ENCODE results near the gene ACTA1.
"Not testable (repeated sequence)": the region's sequence is repeated elsewhere in the genome, so short reads cannot be mapped to it uniquely, and the experiment has no call there.

ACTA1 gene

DNA sequence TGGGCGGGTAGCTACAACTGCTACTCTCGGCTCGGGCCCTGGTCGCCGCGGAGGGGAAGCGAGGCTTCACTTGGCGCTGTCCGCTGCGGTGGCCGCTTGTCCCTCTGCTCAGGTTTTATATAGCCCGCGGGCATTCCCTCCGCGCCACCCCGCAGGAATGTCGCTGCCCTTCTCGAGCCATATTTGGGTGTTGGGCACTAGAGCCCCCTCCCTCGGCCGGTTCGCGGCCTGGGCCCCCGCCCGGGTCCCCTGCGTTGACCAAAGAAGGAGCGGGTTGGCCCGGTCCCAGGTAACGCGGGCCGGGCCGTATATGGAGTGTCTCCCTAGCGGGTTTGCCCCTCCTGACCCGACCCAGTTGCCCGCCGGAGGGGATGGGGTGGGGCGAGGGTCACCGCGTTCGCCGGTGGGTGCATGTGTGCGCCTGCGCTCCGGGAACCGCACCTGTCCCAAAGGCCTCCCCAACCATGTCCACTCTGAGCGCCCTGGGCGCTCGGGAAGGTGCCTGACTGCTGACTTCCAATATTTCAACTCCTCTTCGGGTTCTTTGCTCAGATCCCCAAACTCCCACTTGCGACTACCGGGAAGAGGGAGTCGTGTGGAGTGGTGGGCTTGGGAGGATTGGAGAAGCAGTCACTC is at the start of gene ACTA1:
ACTA1 (minus strand) TSS at position 90 of the 636 bp plus-strand sequence. CDS start 979 bp downstream, outside the sequence.
- DNase-seq (ENCODE audit: low read depth in 2 of 2): no peak

DNA sequence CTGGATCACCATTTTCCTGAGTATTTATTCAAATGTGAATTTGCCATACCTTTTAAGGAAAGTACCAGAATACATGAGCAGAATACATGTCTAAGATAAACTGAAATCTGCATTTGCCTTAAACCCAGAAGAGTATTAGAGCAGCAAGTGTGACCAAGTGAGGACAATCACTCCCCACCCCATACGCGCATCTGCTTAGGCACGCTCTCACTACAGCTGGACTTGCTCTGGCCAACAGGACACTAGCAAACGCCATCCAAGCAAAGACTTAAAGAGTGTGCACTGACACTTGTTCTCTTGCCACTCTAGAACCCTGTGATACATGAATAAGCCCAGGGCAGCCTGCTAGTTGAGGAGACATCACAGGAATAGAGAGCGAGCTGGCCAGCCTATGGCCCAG is 48.6 kb upstream of the ACTA1 start:
- DNase-seq (ENCODE audit: low read depth in 2 of 2): no peak

DNA sequence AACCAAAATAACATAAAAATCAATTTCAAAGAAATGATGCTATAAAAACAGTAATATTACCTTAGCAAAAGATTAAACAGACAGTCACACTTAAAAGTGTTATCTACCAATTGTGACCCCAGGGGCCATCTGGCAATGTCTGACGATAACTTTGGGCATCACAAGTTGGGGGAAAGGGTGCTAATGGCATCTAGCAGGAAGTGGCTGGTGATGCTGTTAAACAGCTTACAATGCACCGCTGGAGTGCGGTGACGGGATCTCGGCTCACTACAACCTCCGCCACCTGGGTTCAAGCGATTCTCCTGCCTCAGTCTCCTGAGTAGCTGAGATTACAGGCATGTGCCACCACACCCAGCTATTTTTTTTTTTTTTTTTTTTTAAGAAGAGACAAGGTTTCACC is 46.6 kb upstream of the ACTA1 start:
- DNase-seq (ENCODE audit: low read depth in 2 of 2): no peak

DNA sequence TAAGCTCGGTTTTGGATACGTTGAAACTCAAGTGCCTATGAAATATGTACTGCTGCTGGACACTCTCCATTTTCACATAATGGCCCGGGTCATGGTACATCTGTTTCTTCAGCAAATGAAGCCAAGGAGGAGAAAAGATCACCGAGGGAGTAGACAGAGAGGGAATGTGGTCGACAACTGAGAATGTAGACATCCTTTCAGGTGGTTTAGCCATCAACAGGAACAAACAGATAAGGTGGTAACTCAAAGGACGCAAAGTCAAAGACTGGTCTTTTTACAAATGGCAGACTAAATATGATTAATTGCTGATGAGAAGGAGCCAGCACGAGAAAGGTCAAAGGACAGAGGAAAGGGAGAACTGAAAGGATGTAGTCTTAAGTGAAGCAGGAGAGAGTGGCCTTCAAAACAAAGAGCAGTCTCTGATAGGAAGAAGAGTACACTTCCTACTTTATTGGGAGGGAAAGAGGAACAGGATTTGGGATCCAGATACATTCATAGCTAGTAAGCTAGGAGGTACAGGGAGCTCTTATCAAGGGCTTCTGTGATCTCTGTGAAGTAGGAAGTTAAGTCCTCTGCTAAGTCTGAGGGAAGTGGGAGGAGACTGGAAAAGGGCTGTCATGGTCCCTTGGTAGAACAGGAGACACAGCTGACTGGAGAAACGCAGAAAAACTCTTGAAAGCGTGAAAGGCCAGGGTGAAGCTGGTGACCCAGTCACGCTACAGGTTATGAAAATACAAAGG is 45.9 kb upstream of the ACTA1 start:
- DNase-seq (ENCODE audit: low read depth in 2 of 2): no peak

DNA sequence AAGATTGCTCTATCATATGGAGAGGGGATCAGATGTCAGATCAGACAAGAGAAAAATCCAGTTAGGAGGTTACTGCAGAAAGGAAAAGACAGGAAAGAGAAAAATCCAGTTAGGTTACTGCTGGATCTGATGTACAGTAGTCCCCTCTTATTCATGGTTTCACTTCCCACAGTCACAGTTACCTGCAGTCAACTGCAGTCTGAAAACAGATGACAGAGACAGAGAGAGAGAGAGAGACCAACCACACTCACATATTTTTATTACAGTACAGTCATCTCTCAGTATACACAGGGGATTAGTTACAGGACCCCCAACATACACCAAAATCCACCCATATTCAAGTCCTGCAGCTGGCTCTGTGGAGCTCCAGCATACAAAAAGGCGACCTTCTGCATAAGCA is 45.0 kb upstream of the ACTA1 start:
- no peak for DNase-seq (ENCODE audit: low read depth in 2 of 2)

DNA sequence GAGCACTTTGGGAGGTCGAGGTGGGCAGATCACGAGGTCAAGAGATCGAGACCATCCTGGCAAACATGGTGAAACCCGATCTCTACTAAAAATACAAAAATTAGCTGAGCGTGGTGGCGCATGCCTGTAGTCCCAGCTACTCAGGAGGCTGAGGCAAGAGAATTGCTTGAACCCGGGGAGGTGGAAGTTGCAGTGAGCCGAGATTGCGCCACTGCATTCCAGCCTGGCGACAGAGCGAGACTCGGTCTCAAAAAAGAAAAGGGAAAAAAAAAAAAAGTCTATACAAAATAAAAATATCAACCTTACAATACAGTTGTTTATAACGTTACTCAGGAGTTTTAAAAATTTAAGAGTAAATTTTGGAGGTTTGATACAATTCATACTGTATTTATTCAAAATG is 42.0 kb upstream of the ACTA1 start:
- not testable (repeated sequence) for DNase-seq (ENCODE audit: low read depth in 2 of 2)

DNA sequence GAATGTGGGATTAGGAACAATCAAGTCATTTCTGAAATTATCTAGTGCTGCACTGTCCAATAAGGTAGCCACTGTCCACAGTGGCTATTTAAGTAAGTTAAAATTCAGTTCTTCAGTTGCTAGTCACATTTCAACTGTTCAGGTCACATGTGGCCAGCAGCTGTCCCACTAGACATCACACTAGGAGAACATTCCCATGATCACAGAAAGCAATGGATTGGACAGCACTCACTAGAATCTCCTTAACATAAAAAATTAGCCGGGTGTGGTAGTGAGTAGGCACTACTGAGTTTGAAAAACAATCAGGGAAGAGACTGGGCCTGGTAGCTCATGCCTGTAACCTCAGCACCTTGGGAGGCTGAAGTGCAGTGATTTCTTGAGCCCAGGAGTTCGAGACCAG is 40.6 kb upstream of the ACTA1 start:
- no peak for DNase-seq (ENCODE audit: low read depth in 2 of 2)

DNA sequence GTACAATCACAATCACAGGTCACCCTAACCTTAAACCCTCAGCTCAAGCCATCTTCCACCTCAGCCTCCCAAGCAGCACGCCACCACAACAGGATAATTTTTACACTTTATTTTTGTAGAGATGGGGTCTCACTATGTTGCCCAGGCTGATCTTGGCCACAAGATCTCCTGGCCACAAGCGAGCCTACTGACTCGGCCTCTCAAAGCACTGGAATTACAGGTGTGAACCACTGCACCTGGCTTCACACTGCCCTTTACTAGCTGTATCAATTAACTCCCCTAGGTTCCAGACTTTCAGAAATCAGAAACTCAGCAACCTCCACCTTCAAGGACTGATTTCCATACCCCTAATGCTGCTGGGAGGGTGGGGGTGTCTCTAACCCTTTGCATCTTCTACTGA is 37.3 kb upstream of the ACTA1 start:
- no peak for DNase-seq (ENCODE audit: low read depth in 2 of 2)

DNA sequence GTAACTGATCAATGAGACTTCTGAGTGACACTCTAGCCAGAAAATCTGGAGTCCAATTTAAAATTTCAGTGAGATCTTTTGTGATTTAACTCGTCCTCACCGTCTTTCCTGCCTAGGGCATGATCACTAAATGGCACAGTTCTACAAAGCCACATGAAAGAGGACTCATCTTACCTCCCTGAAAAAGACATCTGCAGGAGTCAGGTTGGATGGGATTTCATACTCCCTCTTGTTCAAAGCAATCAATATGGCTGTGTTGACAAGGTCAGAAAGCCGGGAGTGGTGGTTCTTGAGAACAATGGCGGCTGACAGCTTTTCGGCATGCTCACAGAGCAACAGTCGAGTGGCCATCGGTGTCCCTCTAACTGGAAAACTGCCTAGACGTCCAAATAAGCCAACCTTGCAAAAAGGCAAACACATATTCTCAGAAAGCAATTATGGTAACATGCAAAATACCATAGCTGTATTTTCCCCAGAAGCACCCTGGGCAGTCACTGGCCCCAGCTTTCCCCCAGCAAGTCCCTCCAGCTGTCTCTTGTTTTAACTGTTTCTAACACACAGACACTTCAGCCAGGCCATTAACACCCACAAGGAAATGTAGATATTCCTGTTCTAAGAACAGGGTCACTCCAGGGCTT is 36.6 kb upstream of the ACTA1 start:
- DNase-seq (ENCODE audit: low read depth in 2 of 2): no peak

DNA sequence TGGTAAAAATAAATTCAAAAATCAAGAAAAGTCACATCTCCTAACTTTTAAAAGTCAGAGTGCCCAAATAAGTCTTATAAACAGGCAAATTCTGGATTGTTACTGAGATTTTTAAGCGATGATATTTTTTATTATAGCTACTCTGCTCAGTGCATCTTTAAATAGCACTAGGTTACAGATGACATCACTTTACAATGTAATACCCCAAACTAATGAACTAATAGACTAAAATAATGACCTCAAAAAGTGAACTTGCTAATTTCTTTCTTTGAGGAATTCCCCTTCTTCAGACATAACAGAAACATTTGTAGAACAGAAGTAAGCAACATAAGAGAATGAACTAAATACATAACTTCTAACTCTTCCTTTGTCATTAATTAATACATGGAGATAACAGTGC is 33.0 kb upstream of the ACTA1 start:
- DNase-seq (ENCODE audit: low read depth in 2 of 2): no peak

DNA sequence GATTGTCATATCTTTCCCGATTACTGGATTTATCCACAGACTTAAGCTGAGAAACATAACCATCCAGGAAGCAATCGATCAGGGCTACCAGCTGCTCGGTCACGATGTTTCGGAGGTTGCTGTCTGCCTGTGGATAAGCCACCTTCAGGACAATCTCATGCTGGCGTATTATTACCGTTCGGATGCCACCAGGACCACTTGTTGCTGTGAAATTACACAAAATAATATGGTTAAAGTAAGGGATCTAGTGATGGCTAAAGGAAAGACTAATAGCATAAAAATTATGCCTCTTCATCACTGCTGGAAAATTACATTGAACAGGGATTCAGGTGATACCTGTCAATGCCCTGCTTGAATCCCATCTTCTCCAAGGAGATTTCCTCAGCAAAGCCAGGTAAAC is 30.8 kb upstream of the ACTA1 start:
- no peak for DNase-seq (ENCODE audit: low read depth in 2 of 2)

DNA sequence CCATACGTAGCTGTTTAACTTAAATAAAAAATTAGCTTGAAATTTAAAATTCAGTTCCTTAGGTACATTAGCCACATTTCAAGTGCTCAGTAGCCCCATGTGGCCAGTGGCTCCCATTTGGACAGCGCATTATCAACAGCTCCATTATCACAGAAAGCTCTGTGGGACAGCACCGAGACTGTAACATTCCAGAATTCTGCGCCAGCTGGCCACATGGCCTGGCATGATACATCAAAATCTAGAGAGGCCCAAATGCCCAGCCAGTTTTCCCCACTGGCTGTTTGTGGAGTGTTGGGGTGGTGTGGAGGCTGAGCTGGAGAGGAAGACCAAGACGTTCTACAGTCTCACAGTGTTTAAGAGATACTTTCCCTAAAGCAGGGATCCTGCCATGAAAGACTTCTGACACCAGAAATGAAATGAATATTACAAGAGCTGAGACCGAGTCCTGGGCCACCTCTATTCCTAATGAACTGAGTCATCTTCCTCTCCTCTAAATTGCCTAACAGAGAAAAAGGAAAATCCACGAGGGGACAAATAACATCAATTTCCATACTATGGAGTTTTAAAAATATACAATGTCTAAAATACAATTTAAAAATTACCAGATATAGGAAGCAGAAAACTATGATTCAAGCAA is 27.3 kb upstream of the ACTA1 start:
- no peak for DNase-seq (ENCODE audit: low read depth in 2 of 2)

DNA sequence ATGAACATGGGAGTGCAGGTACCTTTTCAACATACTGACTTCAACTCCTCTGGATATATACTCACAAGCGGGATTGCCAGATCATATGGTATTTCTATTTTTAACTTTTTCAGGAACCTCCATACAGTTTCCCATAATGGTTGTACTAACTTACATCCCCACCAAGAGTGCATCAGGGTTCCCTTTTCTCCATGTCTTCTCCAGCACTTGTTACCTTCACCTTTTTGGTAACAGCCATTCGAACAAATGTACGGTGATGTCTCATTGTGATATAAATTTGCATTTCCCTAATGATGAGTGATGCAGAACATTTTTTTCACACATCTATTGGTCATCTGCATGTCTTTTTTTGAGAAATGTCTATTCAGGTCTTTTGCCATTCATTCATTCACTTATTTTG is 25.9 kb upstream of the ACTA1 start:
- no peak for DNase-seq (ENCODE audit: low read depth in 2 of 2)

DNA sequence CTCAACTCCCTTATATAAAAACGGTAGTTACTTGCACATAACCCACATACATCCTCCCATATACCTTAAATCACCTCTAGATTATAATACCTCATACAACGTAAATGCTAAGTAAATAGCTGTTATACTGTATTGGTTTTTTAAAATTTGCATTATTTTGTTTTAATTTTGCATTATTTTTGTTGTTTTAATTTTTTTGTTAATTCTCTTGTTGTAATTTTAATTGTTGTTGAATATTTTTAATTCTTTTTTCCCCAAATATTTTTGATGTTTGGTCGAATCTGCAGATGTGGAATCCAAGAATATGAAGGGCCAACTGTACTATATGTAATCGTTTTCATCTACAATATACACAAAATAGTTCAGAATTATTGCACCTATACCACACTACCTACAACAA is 23.5 kb upstream of the ACTA1 start:
- no peak for DNase-seq (ENCODE audit: low read depth in 2 of 2)

DNA sequence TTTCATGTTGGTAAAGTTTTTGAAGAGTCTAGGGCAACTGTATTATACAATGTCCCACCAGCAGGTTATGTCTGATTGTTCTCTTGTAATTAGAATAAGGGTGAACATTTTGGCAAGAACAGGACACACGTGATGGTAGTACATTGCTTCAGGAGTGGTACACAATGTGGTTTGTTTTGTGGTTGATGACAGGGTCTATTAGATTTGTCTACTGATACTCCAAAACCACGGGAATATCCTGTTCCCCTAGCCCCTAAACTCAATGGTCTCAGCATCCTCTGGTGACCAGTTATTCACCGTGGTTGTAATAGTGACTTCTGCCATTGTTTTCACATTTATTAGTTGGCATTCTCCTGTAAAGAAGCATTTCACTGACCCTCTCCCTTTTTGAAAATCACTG is 22.1 kb upstream of the ACTA1 start:
- no peak for DNase-seq (ENCODE audit: low read depth in 2 of 2)

DNA sequence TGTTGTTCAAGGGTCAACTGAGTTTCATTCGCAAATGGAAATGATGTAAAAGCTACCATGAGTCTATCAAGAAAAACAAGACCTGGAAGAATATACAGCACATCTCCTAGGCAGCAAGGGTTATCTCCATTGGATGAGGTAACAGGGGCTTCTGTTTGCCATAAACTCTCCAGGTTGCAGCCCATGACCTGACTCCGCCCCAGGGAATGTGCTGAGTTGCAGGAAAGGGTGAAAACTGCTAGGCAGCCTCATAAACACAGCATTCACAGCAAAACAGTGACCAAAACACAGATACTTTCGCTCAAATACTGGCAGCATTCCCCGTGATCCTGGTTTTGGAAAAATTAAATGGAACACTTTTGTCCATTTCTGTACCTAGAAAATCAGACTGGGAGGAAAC is 20.2 kb upstream of the ACTA1 start:
- no peak for DNase-seq (ENCODE audit: low read depth in 2 of 2)

DNA sequence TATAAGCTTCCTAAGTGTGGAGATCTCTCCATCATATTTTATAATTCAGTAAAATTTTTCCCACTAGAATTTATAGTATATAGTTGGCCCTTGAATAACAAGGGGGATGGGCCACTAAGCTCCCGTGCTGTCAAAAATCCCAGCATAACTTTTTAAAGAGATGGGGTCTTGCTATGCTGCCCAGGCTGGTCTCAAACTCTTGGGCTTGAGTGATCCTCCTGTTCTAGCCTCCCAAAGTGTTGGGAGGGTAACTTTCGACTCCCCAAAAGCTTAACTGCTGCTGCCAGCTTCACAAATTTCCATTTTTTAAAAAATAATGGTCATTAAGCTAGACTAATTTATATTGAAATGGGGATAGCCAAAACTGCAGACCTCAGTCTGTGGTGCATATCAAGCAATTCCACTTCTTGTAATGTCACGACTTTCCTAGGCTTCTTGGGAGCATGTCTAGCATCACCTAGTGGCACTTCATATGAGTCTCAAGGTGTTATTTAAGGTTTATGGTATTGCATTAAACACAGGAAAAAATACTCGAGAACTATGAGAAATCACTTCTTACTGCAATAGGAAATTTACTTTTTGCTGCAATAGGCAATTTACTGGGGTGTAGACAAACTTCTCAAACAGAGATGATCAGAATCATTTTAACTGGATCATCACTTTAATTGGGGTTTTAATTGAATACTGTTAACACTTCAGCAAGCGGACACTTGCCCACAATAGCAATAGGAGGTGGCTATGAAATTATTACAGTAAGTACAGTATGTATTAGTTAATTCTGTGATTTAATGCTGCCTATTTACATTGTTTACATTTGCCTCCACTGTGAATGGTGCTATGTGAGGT is 19.3 kb upstream of the ACTA1 start:
- DNase-seq (ENCODE audit: low read depth in 2 of 2): no peak

DNA sequence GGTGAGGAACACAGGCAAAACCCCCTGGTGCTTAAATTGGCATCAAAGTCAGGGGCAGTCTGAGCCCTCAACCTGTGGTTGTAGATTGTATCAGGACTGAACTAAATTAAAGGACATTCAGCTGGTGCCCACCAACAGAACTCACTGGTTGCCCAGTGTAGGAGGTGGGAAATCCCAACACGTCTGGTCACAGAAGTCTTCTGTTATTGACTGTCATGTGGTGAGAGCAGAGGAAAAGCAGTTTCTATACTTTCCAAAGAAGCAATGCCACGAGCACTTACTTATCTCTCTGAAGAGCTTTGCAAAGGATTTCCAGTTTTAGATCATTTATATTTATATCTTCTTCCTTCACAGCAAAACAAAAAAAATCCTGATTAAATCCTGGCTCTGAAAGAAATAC is 15.0 kb upstream of the ACTA1 start:
- DNase-seq (ENCODE audit: low read depth in 2 of 2): no peak

DNA sequence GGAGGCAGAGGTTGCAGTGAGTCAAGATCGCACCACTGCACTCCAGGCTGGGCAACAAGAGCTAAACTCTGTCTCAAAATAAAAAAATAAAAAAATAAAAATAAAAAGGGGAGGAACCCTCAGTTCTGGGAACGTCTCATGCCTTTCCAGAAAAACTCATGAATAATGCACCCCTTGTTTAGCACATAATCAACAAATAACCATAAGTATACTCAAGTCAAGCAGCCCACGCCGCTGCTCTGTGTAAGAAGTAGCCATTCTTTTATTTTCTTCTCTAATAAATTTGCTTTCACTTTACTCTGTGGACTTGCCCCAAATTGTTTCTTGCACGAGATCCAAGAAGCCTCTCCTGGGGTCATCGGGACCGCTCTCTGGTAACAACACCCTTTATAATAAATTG is 14.5 kb upstream of the ACTA1 start:
- DNase-seq (ENCODE audit: low read depth in 2 of 2): no peak

DNA sequence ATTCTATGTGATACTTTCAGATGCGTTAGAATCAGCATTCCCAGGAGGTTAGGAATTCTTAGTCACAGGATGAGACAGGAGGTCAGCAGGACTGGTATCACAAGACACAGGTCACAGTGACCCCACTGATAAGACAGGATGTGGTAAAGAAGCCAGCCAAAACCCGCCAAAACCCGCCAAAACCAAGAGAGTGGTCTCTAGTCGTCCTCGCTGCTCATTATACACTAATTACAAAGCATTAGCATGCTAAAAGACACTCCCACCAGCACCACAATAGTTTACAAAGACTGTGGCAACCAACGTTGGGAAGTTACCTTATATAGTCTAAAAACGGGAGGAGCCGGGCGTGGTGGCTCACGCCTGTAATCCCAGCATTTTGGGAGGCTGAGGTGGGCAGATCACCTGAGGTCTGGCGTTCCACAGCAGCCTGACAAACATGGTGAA is 13.9 kb upstream of the ACTA1 start:
- DNase-seq (ENCODE audit: low read depth in 2 of 2): no peak

DNA sequence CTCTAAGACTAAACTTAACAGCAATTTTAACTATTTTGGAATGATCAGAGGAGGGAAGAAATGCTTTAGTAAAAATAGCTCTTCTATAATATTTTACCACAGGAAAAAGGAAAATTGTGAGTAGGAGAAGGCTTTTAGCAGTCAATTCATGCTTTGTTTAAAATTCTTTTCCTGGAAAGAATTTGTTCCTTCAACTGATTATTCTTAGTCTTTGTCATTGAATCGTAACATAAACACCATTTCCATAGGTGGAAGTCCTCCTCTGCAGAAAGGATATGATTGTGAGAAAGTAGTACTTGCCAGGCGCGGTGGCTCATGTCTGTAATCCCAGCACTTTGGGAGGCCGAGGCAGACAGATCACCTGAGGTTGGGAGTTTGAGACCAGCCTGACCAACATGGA is 11.9 kb upstream of the ACTA1 start:
- DNase-seq (ENCODE audit: low read depth in 2 of 2): no peak
